Measurements from ENCODE around the gene BMPR2. TPM values are rescaled to one million over a fixed set of nuclear protein-coding genes. Genes with fewer than 3 reads are reported as not detected.

BMPR2 gene
- polyA plus RNA-seq, 1 experiment, result 78.1 TPM

DNA sequence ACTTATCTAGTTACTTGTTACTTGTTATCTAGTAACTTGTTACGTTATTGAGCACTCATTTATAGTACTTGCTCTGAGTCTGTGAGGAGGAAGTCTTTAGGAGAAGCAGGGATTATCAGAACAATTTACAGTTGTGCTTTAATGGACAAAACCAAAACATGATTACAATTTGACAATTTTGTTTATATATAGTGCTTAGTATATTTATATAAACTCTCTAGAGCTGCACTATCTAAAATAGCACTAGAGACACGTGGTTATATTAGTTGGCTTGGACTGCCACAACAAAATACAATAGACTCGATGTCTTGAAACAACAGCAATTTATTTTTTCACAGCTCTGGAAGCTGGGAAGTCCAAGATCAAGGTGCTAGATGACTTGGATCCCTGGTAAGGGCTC, 78.4 kb downstream of the BMPR2 start:
- H3K4me3 ChIP-seq (ENCODE audit: low read depth, low read length), result no peak overlapping the region
- POLR2A ChIA-PET, result interaction anchor here (1.2 kb wide), 1 partner anchor 73 kb away, joined by 3 read pairs; no protein-coding TSS in a partner anchor
- no peak overlapping the region for H3K27ac ChIP-seq (ENCODE audit: low read depth, low read length)
- no peak for DNase-seq (ENCODE audit: low read depth, low spot score)
- TF ChIP-seq, protein P1, sequence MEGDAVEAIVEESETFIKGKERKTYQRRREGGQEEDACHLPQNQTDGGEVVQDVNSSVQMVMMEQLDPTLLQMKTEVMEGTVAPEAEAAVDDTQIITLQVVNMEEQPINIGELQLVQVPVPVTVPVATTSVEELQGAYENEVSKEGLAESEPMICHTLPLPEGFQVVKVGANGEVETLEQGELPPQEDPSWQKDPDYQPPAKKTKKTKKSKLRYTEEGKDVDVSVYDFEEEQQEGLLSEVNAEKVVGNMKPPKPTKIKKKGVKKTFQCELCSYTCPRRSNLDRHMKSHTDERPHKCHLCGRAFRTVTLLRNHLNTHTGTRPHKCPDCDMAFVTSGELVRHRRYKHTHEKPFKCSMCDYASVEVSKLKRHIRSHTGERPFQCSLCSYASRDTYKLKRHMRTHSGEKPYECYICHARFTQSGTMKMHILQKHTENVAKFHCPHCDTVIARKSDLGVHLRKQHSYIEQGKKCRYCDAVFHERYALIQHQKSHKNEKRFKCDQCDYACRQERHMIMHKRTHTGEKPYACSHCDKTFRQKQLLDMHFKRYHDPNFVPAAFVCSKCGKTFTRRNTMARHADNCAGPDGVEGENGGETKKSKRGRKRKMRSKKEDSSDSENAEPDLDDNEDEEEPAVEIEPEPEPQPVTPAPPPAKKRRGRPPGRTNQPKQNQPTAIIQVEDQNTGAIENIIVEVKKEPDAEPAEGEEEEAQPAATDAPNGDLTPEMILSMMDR (IDR thresholded peaks at IDR 0.05; ENCODE audit: low read depth, low read length), result no peak
- CTCF ChIA-PET, result no interaction called here
- no peaks in the 10 kb centered on the region for H3K9me3 ChIP-seq (ENCODE audit: control insufficient read depth, insufficient read depth, low read length)
- no peaks in the 10 kb centered on the region for H3K27me3 ChIP-seq (ENCODE audit: control insufficient read depth, insufficient read depth, low read length)

GRCh38 chr2:202455114-202455513, 79.0 kb downstream of the BMPR2 start:
- POLR2A ChIA-PET, result interaction anchor here (1.2 kb wide), 1 partner anchor 74 kb away, joined by 3 read pairs; no protein-coding TSS in a partner anchor
- no peak for DNase-seq (ENCODE audit: low read depth, low spot score)
- TF ChIP-seq, protein P1 (IDR thresholded peaks at IDR 0.05; ENCODE audit: low read depth, low read length), result no peak
- CTCF ChIA-PET, result no interaction called here
- H3K27me3 ChIP-seq (ENCODE audit: control insufficient read depth, insufficient read depth, low read length), result no peaks in the 10 kb centered on the region
- no peak overlapping the region for H3K27ac ChIP-seq (ENCODE audit: low read depth, low read length)
- H3K9me3 ChIP-seq (ENCODE audit: control insufficient read depth, insufficient read depth, low read length), result no peaks in the 10 kb centered on the region
- H3K4me3 ChIP-seq (ENCODE audit: low read depth, low read length), result no peak overlapping the region

DNA sequence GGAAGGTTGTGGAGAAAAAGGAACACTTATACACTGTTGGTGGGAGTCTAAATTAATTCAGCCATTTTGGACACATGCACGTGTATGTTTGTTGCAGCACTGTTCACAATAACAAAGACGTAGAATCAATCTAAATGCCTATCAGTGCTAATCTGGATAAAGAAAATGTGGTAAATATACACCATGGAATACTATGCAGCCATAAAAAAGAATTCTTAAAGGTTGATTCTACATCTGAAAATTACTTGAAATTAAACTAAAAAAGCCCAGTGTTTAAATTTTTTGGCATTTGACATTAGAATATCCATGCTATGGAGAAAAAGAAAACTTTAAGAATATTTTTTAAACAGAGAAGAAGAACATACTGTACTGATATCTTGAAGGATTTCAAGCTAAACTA, 84.0 kb downstream of the BMPR2 start:
- TF ChIP-seq, protein P1 (IDR thresholded peaks at IDR 0.05; ENCODE audit: low read depth, low read length), result no peak
- no peak overlapping the region for H3K4me3 ChIP-seq (ENCODE audit: low read depth, low read length)
- H3K9me3 ChIP-seq (ENCODE audit: control insufficient read depth, insufficient read depth, low read length), result no peaks in the 10 kb centered on the region
- no peaks in the 10 kb centered on the region for H3K27me3 ChIP-seq (ENCODE audit: control insufficient read depth, insufficient read depth, low read length)
- no peak overlapping the region for H3K27ac ChIP-seq (ENCODE audit: low read depth, low read length)
- POLR2A ChIA-PET, result interaction anchor here (0.5 kb wide), 1 partner anchor 31 kb away, joined by 4 read pairs; no protein-coding TSS in a partner anchor
- no peak for DNase-seq (ENCODE audit: low read depth, low spot score)
- CTCF ChIA-PET, result no interaction called here

DNA sequence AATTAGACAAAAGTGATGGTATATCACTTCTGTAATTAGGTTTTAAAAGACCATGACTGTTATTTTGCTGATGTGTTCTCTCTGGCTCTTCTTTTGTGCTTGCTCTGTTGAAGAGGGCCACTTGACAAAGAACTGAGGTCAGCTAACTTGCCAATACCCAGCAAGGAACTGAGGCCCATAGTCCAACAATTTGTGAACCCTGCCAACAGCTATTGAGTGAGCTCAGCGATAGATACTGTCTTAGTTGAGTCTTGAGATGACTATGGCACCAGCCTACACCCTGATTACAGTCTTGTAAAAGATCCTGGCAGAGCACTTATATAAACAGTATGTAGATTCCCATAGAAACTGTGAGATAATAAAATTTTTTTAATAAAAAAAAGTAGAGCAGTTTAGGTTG, 103.0 kb downstream of the BMPR2 start:
- TF ChIP-seq, protein P1 (IDR thresholded peaks at IDR 0.05; ENCODE audit: low read depth, low read length), result no peak
- Histone ChIP-seq H3K27me3 (ENCODE audit: control insufficient read depth, insufficient read depth, low read length) (no peaks in the 10 kb centered on the region), H3K9me3 (ENCODE audit: control insufficient read depth, insufficient read depth, low read length) (no peaks in the 10 kb centered on the region), H3K27ac (ENCODE audit: low read depth, low read length) (no peak overlapping the region), H3K4me3 (ENCODE audit: low read depth, low read length) (no peak overlapping the region)
- ChIA-PET CTCF (no interaction called here), POLR2A (interaction anchor here (0.6 kb wide), 1 partner anchor 9 kb away, joined by 6 read pairs; no protein-coding TSS in a partner anchor)
- no peak for DNase-seq (ENCODE audit: low read depth, low spot score)

GRCh38 chr2:202479610-202480009, 103.5 kb downstream of the BMPR2 start:
- TF ChIP-seq, protein P1 (IDR thresholded peaks at IDR 0.05; ENCODE audit: low read depth, low read length), result no peak
- no peaks in the 10 kb centered on the region for H3K27me3 ChIP-seq (ENCODE audit: control insufficient read depth, insufficient read depth, low read length)
- H3K4me3 ChIP-seq (ENCODE audit: low read depth, low read length), result no peak overlapping the region
- H3K9me3 ChIP-seq (ENCODE audit: control insufficient read depth, insufficient read depth, low read length), result no peaks in the 10 kb centered on the region
- CTCF ChIA-PET, result no interaction called here
- no peak overlapping the region for H3K27ac ChIP-seq (ENCODE audit: low read depth, low read length)
- DNase-seq (ENCODE audit: low read depth, low spot score), result no peak
- POLR2A ChIA-PET, result no interaction called here

Measured in AG04450 (cell line).